SK-N-SH (cell line): ENCODE data around the gene LRRC73. TPM values are rescaled to one million over a fixed set of nuclear protein-coding genes. Genes with fewer than 3 reads are reported as not detected.

Experiments
- CTCF ChIA-PET: fragments of 300-600, 350-600 bp; formaldehyde crosslinking; extraction: SDS; loops from one replicate; lab custom pipeline; 2021; lab: Yijun Ruan, JAX
- POLR2A ChIA-PET: fragments of 350-600 bp; sonication (Branson Sonifier 250); formaldehyde crosslinking; extraction: SDS; loops from one replicate; lab custom pipeline; 2020; ENCODE audit warnings: antibody characterized with exemption, inconsistent platforms; lab: Yijun Ruan, JAX
- DNase-seq: peaks from one replicate; pipeline ENCODE4 v3.0.0; 2012
- H2AFZ ChIP-seq: fragments of 200-600 bp; sonication (generic); 2 replicates; pipeline ENCODE4 v1.8.1; 2016; ENCODE audit warnings: antibody characterized with exemption, mild to moderate bottlenecking, low read depth
- H3F3A ChIP-seq: fragments of 200-600 bp; sonication (generic); replicated peaks from 2 replicates; pipeline ENCODE3; 2016; ENCODE audit warnings: antibody characterized with exemption, mild to moderate bottlenecking; ENCODE audit not compliant: insufficient read depth
- H3K27ac ChIP-seq, 2 experiments: fragments of 200-500 bp in 1 of 2; fragments of 200-600 bp in 1 of 2; sonication (Bioruptor generic) in 1 of 2; sonication (generic), shearing (Covaris generic) in 1 of 2; 2 replicates each; pipeline versions ENCODE4 v1.5.1 to v1.6.1; 2014 to 2016; ENCODE audit warnings: low read depth in 2 of 2, inconsistent platforms in 1 of 2, low read length in 1 of 2, mild to moderate bottlenecking in 1 of 2, mixed read lengths in 1 of 2
- H3K27me3 ChIP-seq: fragments of 200-600 bp; sonication (generic), shearing (Covaris generic); 2 replicates; pipeline ENCODE4 v1.6.1; 2016; ENCODE audit warnings: mixed run types; ENCODE audit not compliant: insufficient read depth
- H3K36me3 ChIP-seq, 2 experiments: fragments of 200-500 bp in 1 of 2; fragments of 200-600 bp in 1 of 2; sonication (Bioruptor generic) in 1 of 2; sonication (generic) in 1 of 2; replicated peaks in 1 of 2; 2 replicates each; pipeline versions ENCODE3 to v1.5.1; 2014 to 2016; ENCODE audit warnings: low read length in 1 of 2, mild to moderate bottlenecking in 1 of 2; ENCODE audit not compliant: insufficient read depth in 2 of 2, control insufficient read depth in 1 of 2
- H3K4me1 ChIP-seq, 2 experiments: fragments of 200-500 bp in 1 of 2; fragments of 200-600 bp in 1 of 2; sonication (Bioruptor generic) in 1 of 2; sonication (generic), shearing (Covaris generic) in 1 of 2; 2 replicates each; pipeline versions ENCODE4 v1.5.1 to v1.6.1; 2014 to 2016; ENCODE audit warnings: low read depth in 1 of 2, low read length in 1 of 2, mixed run types in 1 of 2; ENCODE audit not compliant: insufficient read depth in 2 of 2, control insufficient read depth in 1 of 2
- H3K4me2 ChIP-seq: fragments of 200-600 bp; sonication (generic), shearing (Covaris generic); 2 replicates; pipeline ENCODE4 v1.6.1; 2017; ENCODE audit warnings: mixed run types
- H3K4me3 ChIP-seq, 2 experiments: fragments of 200-500 bp in 1 of 2; fragments of 200-600 bp in 1 of 2; sonication (Bioruptor generic) in 1 of 2; sonication (generic), shearing (Covaris generic) in 1 of 2; 2 replicates each; pipeline versions ENCODE4 v1.5.1 to v1.8.1; 2014 to 2016; ENCODE audit warnings: low read depth in 2 of 2, inconsistent platforms in 1 of 2, low read length in 1 of 2, mild to moderate bottlenecking in 1 of 2, mixed read lengths in 1 of 2, moderate library complexity in 1 of 2
- H3K79me2 ChIP-seq: fragments of 200-600 bp; sonication (generic); 2 replicates; pipeline ENCODE4 v1.8.1; 2017; ENCODE audit warnings: mild to moderate bottlenecking; ENCODE audit not compliant: insufficient read depth
- H3K9ac ChIP-seq: fragments of 200-600 bp; sonication (generic); 2 replicates; pipeline ENCODE4 v1.6.1; 2017; ENCODE audit warnings: mixed run types
- H3K9me2 ChIP-seq: fragments of 200-600 bp; sonication (generic); 2 replicates; pipeline ENCODE4 v1.6.1; 2017; ENCODE audit warnings: mixed run types
- H3K9me3 ChIP-seq: fragments of 200-600 bp; sonication (generic); 2 replicates; pipeline ENCODE4 v1.6.1; 2017; ENCODE audit warnings: mixed run types, mild to moderate bottlenecking, moderate library complexity
- H4K20me1 ChIP-seq: fragments of 200-600 bp; sonication (generic); 2 replicates; pipeline ENCODE4 v1.6.1; 2017; ENCODE audit warnings: mild to moderate bottlenecking, mixed run types; ENCODE audit not compliant: insufficient read depth
- CHD2 ChIP-seq: fragments of 150-350 bp; IDR thresholded peaks from 2 replicates; pipeline ENCODE4 v1.6.1; 2018; ENCODE audit warnings: low read length; ENCODE audit not compliant: partially characterized antibody
- CTCF ChIP-seq: fragments of 200-600 bp; sonication (generic); IDR thresholded peaks from 2 replicates; pipeline ENCODE4 v1.6.1; 2017; ENCODE audit warnings: antibody characterized with exemption, mild to moderate bottlenecking, moderate library complexity
- EZH2phosphoT487 ChIP-seq: fragments of 200-600 bp; sonication (generic); IDR thresholded peaks from 2 replicates; pipeline ENCODE4 v1.6.1; 2017; ENCODE audit warnings: low read depth, mixed run types, mild to moderate bottlenecking, antibody characterized with exemption, moderate library complexity, borderline replicate concordance
- FOSL2 ChIP-seq: IDR thresholded peaks from 2 replicates; pipeline ENCODE4 v1.4.0; 2012; ENCODE audit warnings: low read depth, mild to moderate bottlenecking, moderate library complexity, borderline replicate concordance
- FOXM1 ChIP-seq: IDR thresholded peaks from 2 replicates; pipeline ENCODE4 v1.4.0; 2012; ENCODE audit warnings: low read depth, mild to moderate bottlenecking
- GABPA ChIP-seq: IDR thresholded peaks from 2 replicates; pipeline ENCODE4 v1.4.0; 2012; ENCODE audit warnings: low read depth, mild to moderate bottlenecking
- MAX ChIP-seq: IDR thresholded peaks from 2 replicates; pipeline ENCODE4 v1.4.0; 2012; ENCODE audit warnings: low read depth
- NFIC ChIP-seq: IDR thresholded peaks from 2 replicates; pipeline ENCODE4 v1.4.0; 2012; ENCODE audit warnings: borderline replicate concordance
- PBX3 ChIP-seq: IDR thresholded peaks from 2 replicates; pipeline ENCODE4; 2012
- RCOR1 ChIP-seq: fragments of 150-350 bp; IDR thresholded peaks from 2 replicates; pipeline ENCODE4 v1.6.1; 2017; ENCODE audit warnings: antibody characterized with exemption, low read length
- RFX5 ChIP-seq: IDR thresholded peaks from 2 replicates; pipeline ENCODE4 v1.6.1; 2012; ENCODE audit warnings: mild to moderate bottlenecking, improper control_type of control experiment, low read length
- RXRA ChIP-seq: IDR thresholded peaks from 2 replicates; pipeline ENCODE4 v1.4.0; 2012; ENCODE audit warnings: low read depth, mild to moderate bottlenecking, borderline replicate concordance
- SIN3A ChIP-seq: IDR thresholded peaks from 2 replicates; pipeline ENCODE4 v1.6.1; 2012; ENCODE audit warnings: low read depth, mild to moderate bottlenecking, low read length, moderate library complexity, borderline replicate concordance
- TAF1 ChIP-seq: IDR thresholded peaks from 2 replicates; pipeline ENCODE4 v1.6.1; 2012; ENCODE audit warnings: low read depth, mild to moderate bottlenecking, low read length, moderate library complexity, borderline replicate concordance
- USF1 ChIP-seq: IDR thresholded peaks from 2 replicates; pipeline ENCODE4 v1.4.0; 2012; ENCODE audit warnings: low read depth, borderline replicate concordance
- USF2 ChIP-seq: fragments of 150-350 bp; IDR thresholded peaks from 2 replicates; pipeline ENCODE4 v1.6.1; 2017; ENCODE audit warnings: antibody characterized with exemption, low read length, low read depth, borderline replicate concordance
- WGBS: methylation state at CpG from one replicate; pipeline ENCODE4 v1.1.6; 2017; ENCODE audit warnings: low lambda C conversion rate; 5-methylcytosine and 5-hydroxymethylcytosine counted together
- polyA plus RNA-seq, 3 experiments: library from polyadenylated mRNA; depleted of rRNA; stranded (reverse); fragments of >200 nt; gene quantifications; 2 replicates each; pipeline ENCODE4 v1.2.3, GENCODE V29; 2012

LRRC73 gene
- polyA plus RNA-seq, 1 of the 3 experiments (the other 2 are of a cell fraction) = 0.89 TPM

- no peak for DNase-seq
- POLR2A ChIA-PET = interaction anchor here (1.7 to 2.0 kb wide), 2 partner anchors 34 to 46 kb away, joined by 5 read pairs; no protein-coding TSS in a partner anchor
Measured at GRCh38 chr6:43490523-43490939, 19.6 kb downstream of the LRRC73 start.

More at GRCh38 chr6:43490523-43490939, 19.6 kb downstream of the LRRC73 start:
- no peak overlapping the region for H2AFZ ChIP-seq
- H3K4me1 ChIP-seq = peaks cover 24 to 27% of the 10 kb centered on the region in 2 experiments
- no peak overlapping the region for H3K9ac ChIP-seq
- H3K27ac ChIP-seq = no peak overlapping the region; a peak in 1 of 4 replicates
- no peak overlapping the region for H3K4me3 ChIP-seq
- no peaks in the 10 kb centered on the region for H3K9me3 ChIP-seq
- H3K36me3 ChIP-seq = no peaks in the 10 kb centered on the region
- H3F3A ChIP-seq = no peaks in the 10 kb centered on the region
- peaks cover 43% of the 10 kb centered on the region for H3K79me2 ChIP-seq
- H4K20me1 ChIP-seq = peaks cover 35% of the 10 kb centered on the region; the same call in 1 of the 2 replicates
- CTCF ChIA-PET = interaction anchor here (1.4 to 22.4 kb wide), 4 partner anchors 16 to 104 kb away, joined by 4 to 382 read pairs (median 108); partner anchors contain the start of genes DLK2 and LRRC73
- H3K27me3 ChIP-seq = no peaks in the 10 kb centered on the region
- no peaks in the 10 kb centered on the region for H3K9me2 ChIP-seq
- no peak overlapping the region for H3K4me2 ChIP-seq
- TF ChIP-seq RFX5 (no peak), USF2 (no peak), MAX (no peak), CHD2 (no peak), NFIC (no peak), GABPA (no peak), USF1 (no peak), FOSL2 (no peak), FOXM1 (no peak), CTCF (no peak), RCOR1 (no peak), PBX3 (no peak), EZH2phosphoT487 (no peak), RXRA (no peak), SIN3A (no peak), TAF1 (no peak)
- WGBS = 94% methylated on average over 4 of the region's 6 CpGs
